DOHH2 (cell line): ENCODE results near the gene FRMD8.

Experiments
- CTCF ChIP-seq: fragments of 200-600 bp; sonication (generic); IDR thresholded peaks from one replicate; pipeline ENCODE4 v1.5.1; 2014; ENCODE audit warnings: antibody characterized with exemption, mild to moderate bottlenecking, low read depth, low read length; ENCODE audit not compliant: poor library complexity, severe bottlenecking
- EZH2phosphoT487 ChIP-seq: fragments of 200-600 bp; sonication (generic); IDR thresholded peaks from 2 replicates; pipeline ENCODE4 v1.6.1; 2017; ENCODE audit warnings: borderline replicate concordance, mild to moderate bottlenecking, antibody characterized with exemption, low read length, moderate library complexity, mixed read lengths

GRCh38 chr11:65436412-65437032 is 50.1 kb downstream of the FRMD8 start:
- TF ChIP-seq CTCF (no peak), EZH2phosphoT487 (no peak)
